Activated T-cell treated with anti-CD3 and anti-CD28 coated beads for 48 hours (primary cell): Measurements from ENCODE around the gene SCUBE1.

Experiments used
- DNase-seq: peaks from one replicate; pipeline ENCODE4 v3.0.0-alpha.2; 2020; ENCODE audit warnings: low read depth

Gene SCUBE1

GRCh38 chr22:43236411-43237166, 106.6 kb downstream of the SCUBE1 start:
- no peak for DNase-seq

- no peak for DNase-seq
Observed at GRCh38 chr22:43235445-43236409, 107.4 kb downstream of the SCUBE1 start.

GRCh38 chr22:43234264-43234988, 108.7 kb downstream of the SCUBE1 start:
- no peak for DNase-seq

GRCh38 chr22:43233529-43233928, 109.6 kb downstream of the SCUBE1 start:
- no peak for DNase-seq

- no peak for DNase-seq
Observed at GRCh38 chr22:43232445-43232844, 110.7 kb downstream of the SCUBE1 start.

- no peak for DNase-seq
Observed at GRCh38 chr22:43231724-43232034, 111.5 kb downstream of the SCUBE1 start.

GRCh38 chr22:43230971-43231723, 112.0 kb downstream of the SCUBE1 start:
- DNase-seq, result peak; percentile 61

- DNase-seq, result no peak
Observed at GRCh38 chr22:43230571-43230970, 112.6 kb downstream of the SCUBE1 start.

- no peak for DNase-seq
Observed at GRCh38 chr22:43228863-43229262, 114.3 kb downstream of the SCUBE1 start.

- peak; percentile 30 for DNase-seq
Observed at GRCh38 chr22:43228330-43228729, 114.8 kb downstream of the SCUBE1 start.

GRCh38 chr22:43227239-43227630, 115.9 kb downstream of the SCUBE1 start:
- DNase-seq, result no peak

GRCh38 chr22:43226377-43227238, 116.6 kb downstream of the SCUBE1 start:
- no peak for DNase-seq

- no peak for DNase-seq
Observed at GRCh38 chr22:43225609-43226008, 117.6 kb downstream of the SCUBE1 start.

GRCh38 chr22:43222987-43223386, 120.2 kb downstream of the SCUBE1 start:
- DNase-seq, result no peak

- DNase-seq, result no peak
Observed at GRCh38 chr22:43222262-43222661, 120.9 kb downstream of the SCUBE1 start.

- DNase-seq, result no peak
Observed at GRCh38 chr22:43220625-43221380, 122.4 kb downstream of the SCUBE1 start.

GRCh38 chr22:43218786-43219185, 124.4 kb downstream of the SCUBE1 start:
- no peak for DNase-seq

GRCh38 chr22:43217285-43218030, 125.7 kb downstream of the SCUBE1 start:
- no peak for DNase-seq

GRCh38 chr22:43216738-43217137, 126.4 kb downstream of the SCUBE1 start:
- DNase-seq, result no peak
